ENCODE measurements around the gene CNNM3.

DNA sequence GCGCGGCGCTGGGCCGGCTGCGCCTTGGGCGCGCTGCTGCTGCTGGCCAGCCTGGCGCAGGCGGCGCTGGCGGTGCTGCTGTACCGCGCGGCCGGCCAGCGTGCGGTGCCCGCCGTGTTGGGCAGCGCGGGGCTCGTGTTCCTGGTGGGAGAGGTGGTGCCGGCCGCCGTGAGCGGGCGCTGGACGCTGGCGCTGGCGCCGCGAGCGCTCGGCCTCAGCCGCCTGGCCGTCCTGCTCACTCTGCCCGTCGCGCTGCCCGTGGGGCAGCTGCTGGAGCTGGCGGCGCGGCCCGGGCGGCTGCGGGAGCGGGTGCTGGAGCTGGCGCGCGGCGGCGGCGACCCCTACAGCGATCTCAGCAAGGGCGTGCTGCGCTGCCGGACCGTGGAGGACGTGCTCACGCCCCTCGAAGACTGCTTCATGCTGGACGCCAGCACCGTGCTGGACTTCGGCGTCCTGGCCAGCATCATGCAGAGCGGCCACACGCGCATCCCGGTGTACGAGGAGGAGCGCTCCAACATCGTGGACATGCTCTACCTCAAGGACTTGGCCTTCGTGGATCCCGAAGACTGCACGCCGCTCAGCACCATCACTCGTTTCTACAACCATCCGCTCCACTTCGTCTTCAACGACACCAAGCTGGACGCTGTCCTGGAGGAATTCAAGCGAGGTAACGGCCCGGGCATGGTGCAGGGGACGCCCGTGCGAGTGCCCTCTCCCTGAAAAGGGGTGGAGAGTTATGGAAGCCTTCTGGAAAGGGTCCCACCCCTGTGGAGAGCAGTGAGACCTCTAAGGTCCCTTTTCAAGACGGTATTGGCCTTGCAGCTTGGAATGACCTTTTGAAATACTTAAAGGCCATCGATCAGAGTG is 1.0 kb downstream of the CNNM3 start:
- TF ChIP-seq, protein P1, sequence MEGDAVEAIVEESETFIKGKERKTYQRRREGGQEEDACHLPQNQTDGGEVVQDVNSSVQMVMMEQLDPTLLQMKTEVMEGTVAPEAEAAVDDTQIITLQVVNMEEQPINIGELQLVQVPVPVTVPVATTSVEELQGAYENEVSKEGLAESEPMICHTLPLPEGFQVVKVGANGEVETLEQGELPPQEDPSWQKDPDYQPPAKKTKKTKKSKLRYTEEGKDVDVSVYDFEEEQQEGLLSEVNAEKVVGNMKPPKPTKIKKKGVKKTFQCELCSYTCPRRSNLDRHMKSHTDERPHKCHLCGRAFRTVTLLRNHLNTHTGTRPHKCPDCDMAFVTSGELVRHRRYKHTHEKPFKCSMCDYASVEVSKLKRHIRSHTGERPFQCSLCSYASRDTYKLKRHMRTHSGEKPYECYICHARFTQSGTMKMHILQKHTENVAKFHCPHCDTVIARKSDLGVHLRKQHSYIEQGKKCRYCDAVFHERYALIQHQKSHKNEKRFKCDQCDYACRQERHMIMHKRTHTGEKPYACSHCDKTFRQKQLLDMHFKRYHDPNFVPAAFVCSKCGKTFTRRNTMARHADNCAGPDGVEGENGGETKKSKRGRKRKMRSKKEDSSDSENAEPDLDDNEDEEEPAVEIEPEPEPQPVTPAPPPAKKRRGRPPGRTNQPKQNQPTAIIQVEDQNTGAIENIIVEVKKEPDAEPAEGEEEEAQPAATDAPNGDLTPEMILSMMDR (IDR thresholded peaks at IDR 0.05) = no peak
- TF ChIP-seq POLR2AphosphoS5 (IDR thresholded peaks at IDR 0.05; ENCODE audit: insufficient read depth in 1 of 2, low read depth in 1 of 2) (no peak), POLR2A (IDR thresholded peaks at IDR 0.05) (no peak)
